ENCODE data around the gene EIPR1. TPM values are rescaled to one million over a fixed set of nuclear protein-coding genes. Genes with fewer than 3 reads are reported as not detected.

Gene EIPR1
- total RNA-seq, 1 experiment from 2014 or later = 40.4 TPM

GRCh38 chr2:3277748-3278520 lies 99.7 kb downstream of the EIPR1 start:
- Histone ChIP-seq H3K79me2 (ENCODE audit: low read depth) (peaks cover 15% of the 10 kb centered on the region; the same call in 1 of the 2 replicates), H3K27ac (no peak overlapping the region), H2AFZ (no peak overlapping the region), H4K20me1 (ENCODE audit: insufficient read depth) (peaks cover 6% of the 10 kb centered on the region; the same call in 1 of the 2 replicates), H3K27me3 (ENCODE audit: insufficient read depth, low read depth) (no peaks in the 10 kb centered on the region), H3F3A (ENCODE audit: insufficient read depth, low read depth) (no peaks in the 10 kb centered on the region), H3K4me3 (no peak overlapping the region), H3K9me3 (ENCODE audit: insufficient read depth, low read depth) (no peaks in the 10 kb centered on the region), H3K36me3 (ENCODE audit: low read depth) (no peaks in the 10 kb centered on the region), H3K4me2 (no peak overlapping the region), H3K4me1 (replicated peaks; ENCODE audit: insufficient read depth) (no peaks in the 10 kb centered on the region), H3K9me2 (ENCODE audit: insufficient read depth) (no peaks in the 10 kb centered on the region)
- DNase-seq = no peak
- BruUV-seq (replicated peaks) = no TSS peak
- CTCF ChIA-PET = no interaction called here
- intact Hi-C loops (cut with micrococcal nuclease; ENCODE audit: unreplicated experiment) = no loop called here
- POLR2A ChIA-PET (ENCODE audit: unreplicated experiment) = no interaction called here
- TF ChIP-seq EZH2 (IDR thresholded peaks at IDR 0.05; ENCODE audit: low read depth) = no peak
- TF ChIP-seq, protein P1, sequence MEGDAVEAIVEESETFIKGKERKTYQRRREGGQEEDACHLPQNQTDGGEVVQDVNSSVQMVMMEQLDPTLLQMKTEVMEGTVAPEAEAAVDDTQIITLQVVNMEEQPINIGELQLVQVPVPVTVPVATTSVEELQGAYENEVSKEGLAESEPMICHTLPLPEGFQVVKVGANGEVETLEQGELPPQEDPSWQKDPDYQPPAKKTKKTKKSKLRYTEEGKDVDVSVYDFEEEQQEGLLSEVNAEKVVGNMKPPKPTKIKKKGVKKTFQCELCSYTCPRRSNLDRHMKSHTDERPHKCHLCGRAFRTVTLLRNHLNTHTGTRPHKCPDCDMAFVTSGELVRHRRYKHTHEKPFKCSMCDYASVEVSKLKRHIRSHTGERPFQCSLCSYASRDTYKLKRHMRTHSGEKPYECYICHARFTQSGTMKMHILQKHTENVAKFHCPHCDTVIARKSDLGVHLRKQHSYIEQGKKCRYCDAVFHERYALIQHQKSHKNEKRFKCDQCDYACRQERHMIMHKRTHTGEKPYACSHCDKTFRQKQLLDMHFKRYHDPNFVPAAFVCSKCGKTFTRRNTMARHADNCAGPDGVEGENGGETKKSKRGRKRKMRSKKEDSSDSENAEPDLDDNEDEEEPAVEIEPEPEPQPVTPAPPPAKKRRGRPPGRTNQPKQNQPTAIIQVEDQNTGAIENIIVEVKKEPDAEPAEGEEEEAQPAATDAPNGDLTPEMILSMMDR (conservative IDR thresholded peaks at IDR 0.05) = no peak

GRCh38 chr2:3277050-3277747 lies 100.4 kb downstream of the EIPR1 start:
- intact Hi-C loops (cut with micrococcal nuclease; ENCODE audit: unreplicated experiment) = no loop called here
- Histone ChIP-seq H3K4me3 (no peak overlapping the region), H3F3A (ENCODE audit: insufficient read depth, low read depth) (no peaks in the 10 kb centered on the region), H3K79me2 (ENCODE audit: low read depth) (peaks cover 17% of the 10 kb centered on the region; the same call in 1 of the 2 replicates), H3K27me3 (ENCODE audit: insufficient read depth, low read depth) (no peaks in the 10 kb centered on the region), H3K36me3 (ENCODE audit: low read depth) (no peaks in the 10 kb centered on the region), H2AFZ (no peak overlapping the region), H3K4me1 (replicated peaks; ENCODE audit: insufficient read depth) (no peaks in the 10 kb centered on the region), H3K9me3 (ENCODE audit: insufficient read depth, low read depth) (no peaks in the 10 kb centered on the region; the same call in 1 of the 2 replicates), H4K20me1 (ENCODE audit: insufficient read depth) (peaks cover 6% of the 10 kb centered on the region; the same call in 1 of the 2 replicates), H3K4me2 (no peak overlapping the region), H3K9me2 (ENCODE audit: insufficient read depth) (no peaks in the 10 kb centered on the region), H3K27ac (no peak overlapping the region)
- DNase-seq = no peak
- TF ChIP-seq, protein P1 (conservative IDR thresholded peaks at IDR 0.05) = no peak
- no peak for TF ChIP-seq EZH2 (IDR thresholded peaks at IDR 0.05; ENCODE audit: low read depth)
- CTCF ChIA-PET = no interaction called here
- POLR2A ChIA-PET (ENCODE audit: unreplicated experiment) = no interaction called here
- BruUV-seq (replicated peaks) = no TSS peak

DNA sequence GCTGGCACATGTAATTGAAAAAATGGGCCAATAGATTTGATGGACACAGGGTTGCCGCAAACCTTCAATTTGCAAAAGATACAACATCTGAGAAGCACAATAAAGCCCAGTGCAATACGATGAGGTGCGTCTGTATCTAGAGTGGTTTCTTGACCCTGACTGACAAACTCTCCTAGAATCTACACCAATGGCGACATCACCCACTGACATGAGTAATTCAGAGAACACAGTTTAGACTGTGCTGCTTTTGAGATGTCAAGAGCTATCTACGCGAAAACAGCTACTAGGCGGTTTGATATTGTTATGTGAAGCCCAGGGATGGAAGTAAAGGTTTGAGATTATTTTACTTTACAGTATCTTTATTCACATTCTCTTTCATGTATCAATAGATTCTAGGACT lies 104.9 kb downstream of the EIPR1 start:
- Histone ChIP-seq H3F3A (ENCODE audit: insufficient read depth, low read depth) (no peaks in the 10 kb centered on the region), H2AFZ (no peak overlapping the region)
- POLR2A ChIA-PET (ENCODE audit: unreplicated experiment) = no interaction called here

More for the DNA sequence above, 104.9 kb downstream of the EIPR1 start:
- no peak for DNase-seq
- Histone ChIP-seq H3K4me2 (no peak overlapping the region), H3K9me2 (ENCODE audit: insufficient read depth) (no peaks in the 10 kb centered on the region), H3K79me2 (ENCODE audit: low read depth) (peaks cover 17% of the 10 kb centered on the region; the same call in 1 of the 2 replicates), H3K27me3 (ENCODE audit: insufficient read depth, low read depth) (no peaks in the 10 kb centered on the region), H4K20me1 (ENCODE audit: insufficient read depth) (peaks cover 6% of the 10 kb centered on the region; the same call in 1 of the 2 replicates), H3K9me3 (ENCODE audit: insufficient read depth, low read depth) (no peaks in the 10 kb centered on the region; the same call in 1 of the 2 replicates), H3K27ac (no peak overlapping the region), H3K4me1 (replicated peaks; ENCODE audit: insufficient read depth) (no peaks in the 10 kb centered on the region), H3K4me3 (no peak overlapping the region), H3K36me3 (ENCODE audit: low read depth) (no peaks in the 10 kb centered on the region; the same call in 1 of the 2 replicates)
- no peak for TF ChIP-seq EZH2 (IDR thresholded peaks at IDR 0.05; ENCODE audit: low read depth)
- intact Hi-C loops (cut with micrococcal nuclease; ENCODE audit: unreplicated experiment) = no loop called here
- CTCF ChIA-PET = no interaction called here
- no TSS peak for BruUV-seq (replicated peaks)
